Measurements from ENCODE around the gene KRT73.

- TF ChIP-seq, protein P1, sequence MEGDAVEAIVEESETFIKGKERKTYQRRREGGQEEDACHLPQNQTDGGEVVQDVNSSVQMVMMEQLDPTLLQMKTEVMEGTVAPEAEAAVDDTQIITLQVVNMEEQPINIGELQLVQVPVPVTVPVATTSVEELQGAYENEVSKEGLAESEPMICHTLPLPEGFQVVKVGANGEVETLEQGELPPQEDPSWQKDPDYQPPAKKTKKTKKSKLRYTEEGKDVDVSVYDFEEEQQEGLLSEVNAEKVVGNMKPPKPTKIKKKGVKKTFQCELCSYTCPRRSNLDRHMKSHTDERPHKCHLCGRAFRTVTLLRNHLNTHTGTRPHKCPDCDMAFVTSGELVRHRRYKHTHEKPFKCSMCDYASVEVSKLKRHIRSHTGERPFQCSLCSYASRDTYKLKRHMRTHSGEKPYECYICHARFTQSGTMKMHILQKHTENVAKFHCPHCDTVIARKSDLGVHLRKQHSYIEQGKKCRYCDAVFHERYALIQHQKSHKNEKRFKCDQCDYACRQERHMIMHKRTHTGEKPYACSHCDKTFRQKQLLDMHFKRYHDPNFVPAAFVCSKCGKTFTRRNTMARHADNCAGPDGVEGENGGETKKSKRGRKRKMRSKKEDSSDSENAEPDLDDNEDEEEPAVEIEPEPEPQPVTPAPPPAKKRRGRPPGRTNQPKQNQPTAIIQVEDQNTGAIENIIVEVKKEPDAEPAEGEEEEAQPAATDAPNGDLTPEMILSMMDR (conservative IDR thresholded peaks at IDR 0.05 in 1 of 2, IDR thresholded peaks at IDR 0.05 in 1 of 2; ENCODE audit: low read depth in 1 of 2, low read length in 2 of 2), result no peak
- no peak for TF ChIP-seq EZH2 (IDR thresholded peaks at IDR 0.05; ENCODE audit: low read length, missing control alignments)
Observed at GRCh38 chr12:52666471-52666870, 48.1 kb upstream of the KRT73 start.

Measured in fibroblast of lung (primary cell).